GM12878 (cell line): ENCODE data around the gene SLX9. TPM values are rescaled to one million over a fixed set of nuclear protein-coding genes. Genes with fewer than 3 reads are reported as not detected.

Experiments used
- ATAC-seq: fragments of 200-7000 bp; cut with Tn5 transposase; 3 replicates; pipeline ENCODE4 v1.9.1; 2020; ENCODE audit warnings: mild to moderate bottlenecking, moderate library complexity
- BruUV-seq: library from RNA; stranded (reverse); fragments of 400-500 nt; replicated peaks from 2 replicates; lab custom pipeline; 2021; lab: Mats Ljungman, UMichigan
- CTCF ChIA-PET: fragments of 300-600 bp; sonication (Branson Sonifier 250); formaldehyde crosslinking; extraction: SDS; loops from one replicate; lab custom pipeline; 2021; ENCODE audit warnings: inconsistent platforms; lab: Yijun Ruan, JAX
- POLR2A ChIA-PET: fragments of 350-600 bp; formaldehyde crosslinking; extraction: SDS; loops from one replicate; lab custom pipeline; 2021; ENCODE audit warnings: inconsistent platforms; lab: Charles Lee
- RAD21 ChIA-PET: fragments of 300-600 bp; sonication (Branson Sonifier 250); formaldehyde crosslinking; loops from one replicate; lab custom pipeline; 2023; ENCODE audit warnings: antibody characterized with exemption; ENCODE audit not compliant: unreplicated experiment; lab: Charles Lee
- SMC1A ChIA-PET: fragments of 300-600 bp; sonication (Branson Sonifier 250); formaldehyde crosslinking; loops from one replicate; lab custom pipeline; 2023; ENCODE audit not compliant: unreplicated experiment, uncharacterized antibody; lab: Charles Lee
- DNase-seq: peaks from one replicate; pipeline ENCODE4 v3.0.0-alpha.2; 2011; ENCODE audit warnings: low read depth, low spot score
- FAIRE-seq: peaks from 3 replicates; lab custom pipeline; 2011; peaks lifted over from hg19 to GRCh38; lab: Jason Lieb, UNC
- H2AFZ ChIP-seq: 2 replicates; pipeline ENCODE4 v1.6.0; 2011; ENCODE audit warnings: low read depth, low read length, control low read depth; ENCODE audit not compliant: control insufficient read depth
- H3K27ac ChIP-seq: 2 replicates; pipeline ENCODE4 v1.5.1; 2011; ENCODE audit warnings: control low read depth; ENCODE audit not compliant: control insufficient read depth, insufficient read depth
- H3K27me3 ChIP-seq, 2 experiments: replicated peaks in 1 of 2; 2 replicates each; pipeline versions ENCODE4 v1.6.0 to v1.6.1; 2011; ENCODE audit warnings: low read length in 1 of 2; ENCODE audit not compliant: control insufficient read depth in 2 of 2, insufficient read depth in 2 of 2
- H3K36me3 ChIP-seq, 2 experiments: 2 replicates each; pipeline ENCODE4 v1.5.1; 2011; ENCODE audit warnings: low read length in 1 of 2; ENCODE audit not compliant: control insufficient read depth in 2 of 2, insufficient read depth in 2 of 2
- H3K4me1 ChIP-seq: 2 replicates; pipeline ENCODE4 v1.6.1; 2011; ENCODE audit warnings: mild to moderate bottlenecking, low read length, moderate library complexity, mixed read lengths; ENCODE audit not compliant: control insufficient read depth, insufficient read depth
- H3K4me2 ChIP-seq: 2 replicates; pipeline ENCODE4 v1.6.0; 2011; ENCODE audit warnings: control low read depth; ENCODE audit not compliant: control insufficient read depth, insufficient read depth
- H3K4me3 ChIP-seq: fragments of 200-600 bp; sonication (generic); 2 replicates; pipeline ENCODE4 v1.5.1; 2016
- H3K79me2 ChIP-seq: 2 replicates; pipeline ENCODE4 v1.6.0; 2011; ENCODE audit warnings: low read length; ENCODE audit not compliant: control insufficient read depth, insufficient read depth
- H3K9ac ChIP-seq: 2 replicates; pipeline ENCODE4 v1.8.0; 2011; ENCODE audit warnings: low read length, control low read depth, mixed read lengths; ENCODE audit not compliant: control insufficient read depth, insufficient read depth
- H3K9me3 ChIP-seq: replicated peaks from 3 replicates; pipeline ENCODE4 v1.5.1; 2011; ENCODE audit warnings: mild to moderate bottlenecking, low read length; ENCODE audit not compliant: control insufficient read depth, insufficient read depth
- H4K20me1 ChIP-seq: 2 replicates; pipeline ENCODE4 v1.6.0; 2011; ENCODE audit not compliant: control insufficient read depth, insufficient read depth
- CBX5 ChIP-seq: sonication (generic); IDR thresholded peaks from 2 replicates; pipeline ENCODE4 v1.6.1; 2016; ENCODE audit warnings: low read depth, moderate library complexity, mild to moderate bottlenecking, inconsistent platforms
- E4F1 ChIP-seq: fragments of 450-650 bp; IDR thresholded peaks from 2 replicates; pipeline ENCODE4 v1.6.1; 2018; ENCODE audit warnings: borderline replicate concordance, mild to moderate bottlenecking; ENCODE audit not compliant: partially characterized antibody
- EED ChIP-seq: sonication (generic); IDR thresholded peaks from 2 replicates; pipeline ENCODE4 v1.6.1; 2016; ENCODE audit warnings: antibody characterized with exemption, low read depth
- GATAD2B ChIP-seq: fragments of 450-650 bp; conservative IDR thresholded peaks from 2 replicates; pipeline ENCODE4 v1.6.1; 2017; ENCODE audit warnings: low read depth, mild to moderate bottlenecking, moderate library complexity
- NR2C1 ChIP-seq: fragments of 450-650 bp; IDR thresholded peaks from 2 replicates; pipeline ENCODE4 v1.6.1; 2017; ENCODE audit warnings: antibody characterized with exemption, mild to moderate bottlenecking, moderate library complexity
- SRF ChIP-seq, 2 experiments: IDR thresholded peaks; 2 replicates each; pipeline ENCODE4 v1.6.1; 2011; ENCODE audit warnings: low read depth in 2 of 2, low read length in 2 of 2, mild to moderate bottlenecking in 1 of 2, moderate library complexity in 1 of 2
- WRNIP1 ChIP-seq: IDR thresholded peaks from 2 replicates; pipeline ENCODE4 v1.6.1; 2011; ENCODE audit warnings: low read depth, low read length, improper control_type of control experiment, borderline replicate concordance
- ZSCAN29 ChIP-seq: fragments of 450-650 bp; IDR thresholded peaks from 2 replicates; pipeline ENCODE4 v1.6.1; 2017; ENCODE audit warnings: mild to moderate bottlenecking, moderate library complexity
- WGBS: methylation state at CpG from one replicate; pipeline ENCODE4 v1.1.6; 2016; ENCODE audit warnings: low lambda C conversion rate; ENCODE audit not compliant: insufficient replicate concordance, insufficient coverage; ENCODE audit errors: missing lambda C conversion rate; 5-methylcytosine and 5-hydroxymethylcytosine counted together
- in situ Hi-C: fragments of 300-500 bp; cut with MboI; formaldehyde crosslinking; loops from 9 replicates; pipeline ENCODE4 v1.14.3; 2018; ENCODE audit warnings: mixed read lengths
- intact Hi-C: fragments of 100-400 bp; cut with micrococcal nuclease; formaldehyde crosslinking; loops from one replicate; pipeline ENCODE4 v1.14.2; 2022; ENCODE audit not compliant: unreplicated experiment
- polyA plus RNA-seq, 11 experiments: library from polyadenylated mRNA; depleted of rRNA in 4 of 11; unstranded in 6 of 11; stranded (reverse) in 5 of 11; fragments of >200 nt; fragmentation: Nextera tagmentation in 4 of 11; fragmentation: Illumina TruSeq in 1 of 11; extraction: Ambion mirVana in 4 of 11; extraction: Trizol in 1 of 11; gene quantifications; 1 replicate in 1 of 11; 2 replicates in 10 of 11; pipeline versions ENCODE4 v1.2.1 to v1.2.3, GENCODE V29; 2011 to 2016; ENCODE audit warnings: inconsistent platforms in 2 of 11, missing spikeins in 2 of 11, low read depth in 1 of 11
- total RNA-seq, 4 experiments: library from RNA; depleted of rRNA in 3 of 4; stranded (reverse); fragments of >200 nt in 3 of 4; fragmentation: Illumina TruSeq in 1 of 4; extraction: Trizol in 1 of 4; gene quantifications; 2 replicates each; pipeline versions ENCODE4 v1.2.1 to v1.2.3, GENCODE V29; 2013 to 2021
- TF ChIP-seq, protein P1 (sequence below), 3 experiments: IDR thresholded peaks in 2 of 3; conservative IDR thresholded peaks in 1 of 3; 2 replicates each; pipeline ENCODE4 v1.5.1; 2011; ENCODE audit warnings: low read depth in 3 of 3, low read length in 3 of 3, mild to moderate bottlenecking in 3 of 3, control low read depth in 2 of 3, moderate library complexity in 2 of 3, inconsistent platforms in 1 of 3, mixed read lengths in 1 of 3; ENCODE audit not compliant: control insufficient read depth in 2 of 3, insufficient read depth in 1 of 3; ENCODE audit errors: extremely low read depth in 1 of 3
- TF ChIP-seq, protein P2 (sequence below): fragments of 450-650 bp; IDR thresholded peaks from 2 replicates; pipeline ENCODE4 v1.6.1; 2016; ENCODE audit warnings: mild to moderate bottlenecking, moderate library complexity, borderline replicate concordance
- TF ChIP-seq, protein P3 (sequence below): fragments of 450-650 bp; IDR thresholded peaks from 2 replicates; pipeline ENCODE4 v1.6.1; 2016; ENCODE audit warnings: mild to moderate bottlenecking

The SLX9 gene
- total and polyA plus RNA-seq, 10 of the 15 experiments (the other 5 are each of a cell fraction or from before 2014, with no cell fraction given), result 0.69 to 81.3 (median 33.9) TPM

GRCh38 chr21:45010096-45010495 is 70.3 kb downstream of the SLX9 start:
- Histone ChIP-seq H3K27ac (no peak overlapping the region), H4K20me1 (no peaks in the 10 kb centered on the region), H3K4me1 (no peaks in the 10 kb centered on the region), H3K79me2 (no peaks in the 10 kb centered on the region), H2AFZ (no peak overlapping the region), H3K4me3 (no peak overlapping the region), H3K27me3 (peaks cover 3% of the 10 kb centered on the region in 2 experiments; a peak in 3 of 4 replicates), H3K4me2 (no peak overlapping the region), H3K9ac (no peak overlapping the region), H3K36me3 (no peaks in the 10 kb centered on the region), H3K9me3 (no peaks in the 10 kb centered on the region; the same call in 2 of the 3 replicates)
- in situ Hi-C loops (no loop called here), intact Hi-C loops (no loop called here)
- RAD21 ChIA-PET, result no interaction called here
- CTCF ChIA-PET, result interaction anchor here (1.3 kb wide), 1 partner anchor 128 kb away, joined by 4 read pairs; no protein-coding TSS in a partner anchor
- BruUV-seq, result no TSS peak
- SMC1A ChIA-PET, result no interaction called here
- POLR2A ChIA-PET, result no interaction called here
- 17% methylated on average over 3 of the region's 3 CpGs for WGBS
- no peak for ATAC-seq
- no peak for DNase-seq
- no peak for FAIRE-seq
- TF ChIP-seq SRF (IDR thresholded peaks at IDR 0.05; ENCODE audit: low read depth in 2 of 2, low read length in 2 of 2) (no peak), WRNIP1 (no peak), E4F1 (no peak), NR2C1 (no peak), ZSCAN29 (no peak), GATAD2B (no peak), EED (no peak), CBX5 (no peak)
- TF ChIP-seq, protein P1, sequence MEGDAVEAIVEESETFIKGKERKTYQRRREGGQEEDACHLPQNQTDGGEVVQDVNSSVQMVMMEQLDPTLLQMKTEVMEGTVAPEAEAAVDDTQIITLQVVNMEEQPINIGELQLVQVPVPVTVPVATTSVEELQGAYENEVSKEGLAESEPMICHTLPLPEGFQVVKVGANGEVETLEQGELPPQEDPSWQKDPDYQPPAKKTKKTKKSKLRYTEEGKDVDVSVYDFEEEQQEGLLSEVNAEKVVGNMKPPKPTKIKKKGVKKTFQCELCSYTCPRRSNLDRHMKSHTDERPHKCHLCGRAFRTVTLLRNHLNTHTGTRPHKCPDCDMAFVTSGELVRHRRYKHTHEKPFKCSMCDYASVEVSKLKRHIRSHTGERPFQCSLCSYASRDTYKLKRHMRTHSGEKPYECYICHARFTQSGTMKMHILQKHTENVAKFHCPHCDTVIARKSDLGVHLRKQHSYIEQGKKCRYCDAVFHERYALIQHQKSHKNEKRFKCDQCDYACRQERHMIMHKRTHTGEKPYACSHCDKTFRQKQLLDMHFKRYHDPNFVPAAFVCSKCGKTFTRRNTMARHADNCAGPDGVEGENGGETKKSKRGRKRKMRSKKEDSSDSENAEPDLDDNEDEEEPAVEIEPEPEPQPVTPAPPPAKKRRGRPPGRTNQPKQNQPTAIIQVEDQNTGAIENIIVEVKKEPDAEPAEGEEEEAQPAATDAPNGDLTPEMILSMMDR (IDR thresholded peaks at IDR 0.05 in 2 of 3, conservative IDR thresholded peaks at IDR 0.05 in 1 of 3; ENCODE audit: control insufficient read depth in 2 of 3, extremely low read depth in 1 of 3, insufficient read depth in 1 of 3, low read depth in 3 of 3, low read length in 3 of 3), result no peak
- TF ChIP-seq, protein P2, sequence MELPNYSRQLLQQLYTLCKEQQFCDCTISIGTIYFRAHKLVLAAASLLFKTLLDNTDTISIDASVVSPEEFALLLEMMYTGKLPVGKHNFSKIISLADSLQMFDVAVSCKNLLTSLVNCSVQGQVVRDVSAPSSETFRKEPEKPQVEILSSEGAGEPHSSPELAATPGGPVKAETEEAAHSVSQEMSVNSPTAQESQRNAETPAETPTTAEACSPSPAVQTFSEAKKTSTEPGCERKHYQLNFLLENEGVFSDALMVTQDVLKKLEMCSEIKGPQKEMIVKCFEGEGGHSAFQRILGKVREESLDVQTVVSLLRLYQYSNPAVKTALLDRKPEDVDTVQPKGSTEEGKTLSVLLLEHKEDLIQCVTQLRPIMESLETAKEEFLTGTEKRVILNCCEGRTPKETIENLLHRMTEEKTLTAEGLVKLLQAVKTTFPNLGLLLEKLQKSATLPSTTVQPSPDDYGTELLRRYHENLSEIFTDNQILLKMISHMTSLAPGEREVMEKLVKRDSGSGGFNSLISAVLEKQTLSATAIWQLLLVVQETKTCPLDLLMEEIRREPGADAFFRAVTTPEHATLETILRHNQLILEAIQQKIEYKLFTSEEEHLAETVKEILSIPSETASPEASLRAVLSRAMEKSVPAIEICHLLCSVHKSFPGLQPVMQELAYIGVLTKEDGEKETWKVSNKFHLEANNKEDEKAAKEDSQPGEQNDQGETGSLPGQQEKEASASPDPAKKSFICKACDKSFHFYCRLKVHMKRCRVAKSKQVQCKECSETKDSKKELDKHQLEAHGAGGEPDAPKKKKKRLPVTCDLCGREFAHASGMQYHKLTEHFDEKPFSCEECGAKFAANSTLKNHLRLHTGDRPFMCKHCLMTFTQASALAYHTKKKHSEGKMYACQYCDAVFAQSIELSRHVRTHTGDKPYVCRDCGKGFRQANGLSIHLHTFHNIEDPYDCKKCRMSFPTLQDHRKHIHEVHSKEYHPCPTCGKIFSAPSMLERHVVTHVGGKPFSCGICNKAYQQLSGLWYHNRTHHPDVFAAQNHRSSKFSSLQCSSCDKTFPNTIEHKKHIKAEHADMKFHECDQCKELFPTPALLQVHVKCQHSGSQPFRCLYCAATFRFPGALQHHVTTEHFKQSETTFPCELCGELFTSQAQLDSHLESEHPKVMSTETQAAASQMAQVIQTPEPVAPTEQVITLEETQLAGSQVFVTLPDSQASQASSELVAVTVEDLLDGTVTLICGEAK, result no peak
- TF ChIP-seq, protein P3, sequence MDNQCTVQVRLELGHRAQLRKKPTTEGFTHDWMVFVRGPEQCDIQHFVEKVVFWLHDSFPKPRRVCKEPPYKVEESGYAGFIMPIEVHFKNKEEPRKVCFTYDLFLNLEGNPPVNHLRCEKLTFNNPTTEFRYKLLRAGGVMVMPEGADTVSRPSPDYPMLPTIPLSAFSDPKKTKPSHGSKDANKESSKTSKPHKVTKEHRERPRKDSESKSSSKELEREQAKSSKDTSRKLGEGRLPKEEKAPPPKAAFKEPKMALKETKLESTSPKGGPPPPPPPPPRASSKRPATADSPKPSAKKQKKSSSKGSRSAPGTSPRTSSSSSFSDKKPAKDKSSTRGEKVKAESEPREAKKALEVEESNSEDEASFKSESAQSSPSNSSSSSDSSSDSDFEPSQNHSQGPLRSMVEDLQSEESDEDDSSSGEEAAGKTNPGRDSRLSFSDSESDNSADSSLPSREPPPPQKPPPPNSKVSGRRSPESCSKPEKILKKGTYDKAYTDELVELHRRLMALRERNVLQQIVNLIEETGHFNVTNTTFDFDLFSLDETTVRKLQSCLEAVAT, result no peak
